Loucy (cell line): ENCODE measurements around the gene ZFAND3.

Source experiments
- H2AFZ ChIP-seq: fragments of 200-600 bp; sonication (generic); 2 replicates; pipeline ENCODE4 v1.6.0; 2016; ENCODE audit warnings: antibody characterized with exemption, mild to moderate bottlenecking, low read length, moderate library complexity
- H3F3A ChIP-seq: fragments of 200-600 bp; 2 replicates; pipeline ENCODE4 v1.6.0; 2016; ENCODE audit warnings: antibody characterized with exemption, low read depth, mild to moderate bottlenecking
- H3K27me3 ChIP-seq: fragments of 200-600 bp; sonication (generic); 2 replicates; pipeline ENCODE4 v1.6.1; 2014; ENCODE audit warnings: low read length, mild to moderate bottlenecking; ENCODE audit not compliant: insufficient read depth, poor library complexity, severe bottlenecking
- H3K36me3 ChIP-seq: fragments of 200-600 bp; sonication (generic); 2 replicates; pipeline ENCODE4 v1.6.1; 2016; ENCODE audit warnings: low read length; ENCODE audit not compliant: insufficient read depth
- H3K4me1 ChIP-seq: fragments of 200-600 bp; sonication (generic); 2 replicates; pipeline ENCODE4 v1.5.1; 2014; ENCODE audit warnings: low read length, mild to moderate bottlenecking; ENCODE audit not compliant: insufficient read depth, poor library complexity, severe bottlenecking
- H3K4me2 ChIP-seq: fragments of 200-600 bp; sonication (generic); 2 replicates; pipeline ENCODE4 v1.6.0; 2014; ENCODE audit warnings: antibody characterized with exemption, low read length, low read depth, mild to moderate bottlenecking; ENCODE audit not compliant: poor library complexity, severe bottlenecking
- H3K4me3 ChIP-seq: fragments of 200-600 bp; sonication (generic); 2 replicates; pipeline ENCODE4 v1.5.1; 2014; ENCODE audit warnings: low read length, mild to moderate bottlenecking, mixed read lengths; ENCODE audit not compliant: poor library complexity, severe bottlenecking
- H3K79me2 ChIP-seq: fragments of 200-600 bp; sonication (generic); 2 replicates; pipeline ENCODE4 v1.6.1; 2014; ENCODE audit warnings: low read length; ENCODE audit not compliant: insufficient read depth
- H3K9ac ChIP-seq: fragments of 200-600 bp; sonication (generic); 2 replicates; pipeline ENCODE4 v1.6.0; 2014; ENCODE audit warnings: mild to moderate bottlenecking, low read depth, low read length, moderate library complexity; ENCODE audit not compliant: poor library complexity, severe bottlenecking
- H3K9me2 ChIP-seq: fragments of 200-600 bp; sonication (generic); replicated peaks from 2 replicates; pipeline ENCODE4 v1.6.1; 2016; ENCODE audit warnings: low read depth, low read length, mixed read lengths
- H3K9me3 ChIP-seq: fragments of 200-600 bp; sonication (generic); 2 replicates; pipeline ENCODE4 v1.6.1; 2014; ENCODE audit warnings: mild to moderate bottlenecking, antibody characterized with exemption, low read length, low read depth; ENCODE audit not compliant: insufficient read depth
- H4K20me1 ChIP-seq: fragments of 200-600 bp; sonication (generic); 2 replicates; pipeline ENCODE4 v1.6.0; 2014; ENCODE audit warnings: antibody characterized with exemption, low read length, mild to moderate bottlenecking; ENCODE audit not compliant: insufficient read depth, poor library complexity, severe bottlenecking
- CTCF ChIP-seq: fragments of 200-600 bp; sonication (generic); conservative IDR thresholded peaks from 2 replicates; pipeline ENCODE4 v1.5.1; 2014; ENCODE audit warnings: mild to moderate bottlenecking, antibody characterized with exemption, low read length
- EZH2phosphoT487 ChIP-seq: fragments of 200-600 bp; IDR thresholded peaks from 2 replicates; pipeline ENCODE4 v1.6.1; 2018; ENCODE audit warnings: antibody characterized with exemption, mild to moderate bottlenecking, moderate library complexity, borderline replicate concordance

The ZFAND3 gene

GRCh38 chr6:37860226-37860839 is 40.8 kb downstream of the ZFAND3 start:
- H3K9me3 ChIP-seq, result no peaks in the 10 kb centered on the region
- H3F3A ChIP-seq, result no peaks in the 10 kb centered on the region

GRCh38 chr6:37861452-37861851 is 41.9 kb downstream of the ZFAND3 start:
- H2AFZ ChIP-seq, result no peak overlapping the region
- no peaks in the 10 kb centered on the region for H3K9me3 ChIP-seq
- H3K79me2 ChIP-seq, result peaks cover 96% of the 10 kb centered on the region
- no peaks in the 10 kb centered on the region for H3K9me2 ChIP-seq
- H3K36me3 ChIP-seq, result peaks cover 5% of the 10 kb centered on the region; the same call in 1 of the 2 replicates
- H3K27me3 ChIP-seq, result no peaks in the 10 kb centered on the region
- H3K4me2 ChIP-seq, result no peak overlapping the region
- no peak overlapping the region for H3K9ac ChIP-seq
- no peak overlapping the region for H3K4me3 ChIP-seq
- TF ChIP-seq CTCF (no peak), EZH2phosphoT487 (no peak)
- H3K4me1 ChIP-seq, result peaks cover 25% of the 10 kb centered on the region
- H4K20me1 ChIP-seq, result peaks cover 73% of the 10 kb centered on the region
- H3F3A ChIP-seq, result no peaks in the 10 kb centered on the region

More at GRCh38 chr6:37860226-37860839, 40.8 kb downstream of the ZFAND3 start:
- Histone ChIP-seq H3K36me3 (peaks cover 9% of the 10 kb centered on the region; the same call in 1 of the 2 replicates), H3K9me2 (no peaks in the 10 kb centered on the region), H2AFZ (no peak overlapping the region), H3K79me2 (peaks cover 97% of the 10 kb centered on the region), H3K4me3 (no peak overlapping the region), H3K27me3 (no peaks in the 10 kb centered on the region), H4K20me1 (peaks cover 72% of the 10 kb centered on the region), H3K4me1 (peaks cover 22% of the 10 kb centered on the region), H3K9ac (no peak overlapping the region), H3K4me2 (no peak overlapping the region)
- TF ChIP-seq EZH2phosphoT487 (no peak), CTCF (peak; percentile 75)

- H3K36me3 ChIP-seq, result peaks cover 5% of the 10 kb centered on the region; the same call in 1 of the 2 replicates
- no peaks in the 10 kb centered on the region for H3F3A ChIP-seq
- H3K9ac ChIP-seq, result no peak overlapping the region
- H3K9me3 ChIP-seq, result no peaks in the 10 kb centered on the region
- no peak overlapping the region for H3K4me3 ChIP-seq
- TF ChIP-seq EZH2phosphoT487, result no peak
- no peak for TF ChIP-seq CTCF
- H3K4me1 ChIP-seq, result peaks cover 35% of the 10 kb centered on the region
- no peak overlapping the region for H2AFZ ChIP-seq
- H3K4me2 ChIP-seq, result no peak overlapping the region
- H4K20me1 ChIP-seq, result peaks cover 81% of the 10 kb centered on the region
- peaks cover 97% of the 10 kb centered on the region for H3K79me2 ChIP-seq
- H3K27me3 ChIP-seq, result no peaks in the 10 kb centered on the region
- H3K9me2 ChIP-seq, result no peaks in the 10 kb centered on the region
These were observed 42.9 kb downstream of the ZFAND3 start for GRCh38 chr6:37862430-37862829.
